AG08396 (cell line): ENCODE data around the gene ACAA1.
"Not testable (repeated sequence)": the region's sequence is repeated elsewhere in the genome, so short reads cannot be mapped to it uniquely, and the experiment has no call there.

ENCODE experiments used
- DNase-seq: peaks from one replicate; pipeline ENCODE4 v3.0.0; 2012; ENCODE audit warnings: low spot score, mixed read lengths

ACAA1 gene

DNA sequence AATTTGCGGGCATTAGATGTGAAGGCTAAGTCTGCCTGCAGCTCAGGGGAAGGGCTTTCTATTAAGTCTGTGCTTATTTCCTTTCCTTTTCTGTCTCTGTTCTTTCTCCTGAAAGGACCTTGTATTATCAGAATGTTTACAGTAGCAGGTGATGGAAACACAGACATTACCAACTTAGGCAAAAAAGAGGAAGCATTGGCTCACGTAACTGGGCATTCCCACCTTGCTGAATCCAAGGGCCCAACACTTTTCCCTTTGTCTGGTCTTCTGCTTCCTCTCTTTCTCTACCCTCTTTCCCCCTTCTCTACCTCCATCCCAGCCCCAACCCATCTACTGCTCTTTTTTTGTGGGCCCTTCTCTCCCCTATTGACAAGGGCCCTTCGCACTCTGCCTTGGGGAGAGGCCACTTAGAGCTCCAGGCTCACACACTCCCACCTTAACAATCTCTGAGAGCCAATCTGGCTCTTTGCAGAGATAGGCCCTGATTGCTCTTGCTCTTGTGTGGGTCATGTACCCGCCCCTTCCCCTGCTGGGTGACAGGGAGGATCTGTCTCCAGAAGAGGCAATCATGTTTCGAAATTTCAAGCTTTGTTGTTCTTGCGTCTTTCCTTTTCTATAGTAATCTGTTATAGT, 35.0 kb downstream of the ACAA1 start:
- DNase-seq, result no peak

DNA sequence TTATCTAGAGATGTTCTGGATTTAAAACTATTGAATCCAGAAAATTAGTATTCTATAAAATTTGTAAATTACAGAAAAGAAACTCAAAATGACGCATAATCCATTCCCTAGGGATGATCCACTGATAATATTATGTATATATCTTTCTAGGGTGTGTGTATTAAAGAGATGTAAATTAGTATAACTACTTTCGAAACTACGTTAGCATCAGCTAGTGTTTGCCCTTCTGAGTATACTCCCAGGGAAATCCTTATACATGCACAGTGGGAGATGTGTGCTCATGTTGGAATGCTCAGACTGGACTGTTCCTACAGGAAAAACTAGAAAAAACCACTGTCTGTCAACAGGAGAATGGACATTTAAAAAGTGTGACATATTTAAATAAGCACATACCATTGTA, 36.4 kb downstream of the ACAA1 start:
- no peak for DNase-seq

DNA sequence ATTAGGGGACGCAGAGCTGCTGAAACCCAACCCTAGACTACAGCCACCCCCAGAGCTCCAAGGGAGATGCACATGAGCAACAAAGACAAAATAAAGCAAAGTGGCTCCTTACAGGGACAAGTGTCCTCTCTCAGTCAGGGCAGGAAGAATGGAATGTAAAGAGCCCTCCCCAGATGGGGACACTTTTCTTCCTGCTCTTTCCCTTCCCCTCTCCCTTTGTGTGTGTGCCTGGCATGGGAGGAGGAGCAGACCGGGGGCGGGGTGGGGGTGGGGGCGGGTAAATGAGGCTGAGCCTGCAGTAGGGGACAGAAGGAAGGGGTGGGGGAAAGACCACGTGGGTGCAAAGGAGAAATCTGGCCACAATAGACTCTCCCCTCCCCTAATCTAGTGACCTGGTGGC, 37.4 kb downstream of the ACAA1 start:
- DNase-seq, result no peak

DNA sequence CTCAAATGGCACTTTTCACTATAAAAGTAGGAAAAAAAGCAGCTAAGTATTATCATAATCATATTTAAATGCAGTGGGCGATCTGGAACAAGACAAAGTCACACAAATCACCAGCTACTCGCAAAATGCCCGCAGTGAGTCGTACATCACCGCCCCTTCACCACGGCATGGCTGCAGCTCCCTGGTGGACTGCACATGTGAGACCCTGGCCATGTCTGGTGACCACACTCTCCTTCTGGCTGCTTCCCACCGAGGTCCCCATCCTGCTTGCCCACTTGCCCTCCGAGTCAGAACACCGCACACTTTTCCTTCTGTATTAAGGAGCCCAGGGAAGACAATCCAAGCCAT, 38.6 kb downstream of the ACAA1 start:
- no peak for DNase-seq

DNA sequence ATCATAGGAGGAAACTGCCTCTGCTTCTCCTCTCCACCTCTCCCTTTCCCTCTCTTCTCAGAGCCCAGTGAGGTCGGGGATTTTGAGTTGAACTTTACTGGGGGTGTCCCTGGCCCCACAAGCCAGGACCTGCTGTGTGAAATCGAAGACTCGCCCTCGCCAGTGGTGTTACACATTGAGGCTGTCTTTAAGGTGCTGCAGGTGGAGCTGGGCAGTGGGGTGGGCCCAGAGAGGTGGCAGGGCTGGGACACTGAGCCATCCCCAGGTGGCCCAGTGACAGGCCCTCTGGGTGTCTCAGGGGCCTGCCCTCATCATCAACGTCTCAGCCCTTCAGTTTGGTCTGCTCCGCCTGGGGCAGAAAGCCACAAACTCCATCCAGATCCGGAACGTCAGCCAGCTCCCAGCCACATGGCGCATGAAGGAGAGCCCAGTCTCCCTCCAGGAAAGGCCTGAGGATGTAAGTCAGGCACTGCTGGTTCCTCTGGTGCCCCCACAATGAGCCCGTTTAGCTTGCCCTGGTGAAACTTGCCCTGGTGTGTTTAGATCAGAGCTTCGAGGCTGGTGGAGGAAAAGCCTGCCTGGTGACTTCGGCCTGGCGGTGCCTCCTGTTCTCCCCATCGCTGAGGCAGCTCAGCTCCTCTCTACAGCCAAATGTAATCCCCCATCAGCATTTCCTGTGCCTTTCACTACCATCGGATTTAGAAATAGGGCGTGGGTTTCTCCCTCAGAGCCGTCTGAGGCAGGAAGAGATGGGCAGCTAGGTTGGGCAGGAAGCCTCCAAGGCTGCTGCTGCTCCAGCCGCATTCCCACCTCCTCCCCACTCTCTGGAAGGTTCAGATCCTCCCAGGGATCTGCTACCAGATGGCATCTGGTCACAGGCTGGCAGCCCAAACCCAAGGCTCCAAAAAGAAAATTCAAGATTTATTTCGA, 39.2 kb downstream of the ACAA1 start:
- no peak for DNase-seq

DNA sequence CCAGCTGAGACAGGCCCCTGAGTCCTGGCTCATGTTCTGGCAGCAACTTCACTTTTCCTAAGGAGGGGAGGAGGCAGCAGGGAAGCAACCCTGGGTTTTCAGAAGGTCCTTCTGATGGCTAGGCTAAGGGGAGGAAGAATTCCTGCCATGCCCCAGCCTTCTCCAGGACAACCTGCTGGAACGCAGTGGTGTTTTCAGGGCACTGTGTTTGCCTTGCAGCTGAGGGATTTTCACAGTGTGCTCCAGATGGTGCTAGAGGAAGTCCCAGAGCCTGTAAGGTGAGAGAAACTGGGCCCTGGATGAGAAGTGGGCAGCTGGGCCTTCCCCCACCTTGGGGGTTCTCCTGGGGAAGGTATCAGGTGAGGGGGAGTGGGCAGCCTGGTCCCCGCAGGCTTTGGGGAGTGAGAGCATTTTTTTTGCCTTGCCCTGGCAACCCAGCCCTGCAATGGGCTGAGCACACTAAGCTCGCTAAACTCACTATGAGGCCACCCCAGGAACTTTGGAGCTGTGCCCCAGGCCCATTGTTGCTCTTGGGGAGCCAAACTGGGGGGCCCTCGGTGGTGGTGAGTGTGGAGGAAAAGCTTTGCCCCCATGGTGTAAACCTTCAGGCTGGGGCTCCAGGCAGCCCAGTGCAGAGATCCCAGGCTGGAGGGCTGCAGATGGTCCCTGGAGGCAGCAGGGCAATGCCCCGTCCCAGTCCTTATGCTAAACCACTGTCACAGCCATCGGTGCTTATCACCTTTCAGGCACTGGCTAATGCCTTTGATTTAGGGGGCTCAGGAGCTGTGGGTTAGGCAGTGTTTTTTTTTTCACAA, 41.1 kb downstream of the ACAA1 start:
- no peak for DNase-seq

DNA sequence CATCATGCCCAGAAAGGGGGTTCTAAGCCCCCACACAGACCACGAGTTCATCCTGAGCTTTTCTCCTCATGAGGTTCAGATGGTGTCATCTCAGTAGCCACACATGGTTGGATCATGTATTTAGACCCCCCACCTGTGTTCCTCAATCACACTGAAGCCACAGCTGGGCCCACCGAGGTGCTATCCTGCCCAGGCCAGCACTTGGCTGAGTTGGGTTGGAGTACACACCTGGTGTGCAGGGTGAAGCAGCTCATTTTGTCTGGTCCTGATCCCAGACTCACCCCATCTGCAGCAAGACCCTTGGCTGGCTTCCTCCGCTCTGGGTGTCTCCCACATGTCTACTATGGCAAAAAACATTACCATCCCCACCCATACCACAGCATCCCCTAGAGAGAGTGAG, 41.9 kb downstream of the ACAA1 start:
- no peak for DNase-seq

DNA sequence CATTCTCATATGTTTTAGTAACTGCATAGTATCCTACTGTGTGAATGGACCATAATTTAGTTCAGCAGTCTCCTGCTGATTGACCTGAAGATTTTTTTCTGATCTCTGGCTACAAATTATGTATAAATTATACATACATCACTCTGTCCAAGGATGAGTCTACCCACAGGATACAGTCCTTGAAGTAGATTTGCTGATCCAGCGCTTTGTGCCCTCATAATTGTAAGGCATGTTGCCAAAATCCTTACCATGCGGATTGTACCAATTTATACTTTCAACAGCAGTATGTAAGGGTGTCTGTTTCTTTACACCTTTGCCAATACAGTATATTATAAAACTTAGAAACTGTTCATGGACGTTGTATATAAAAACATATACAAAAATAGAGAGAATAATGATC, 46.5 kb downstream of the ACAA1 start:
- no peak for DNase-seq

DNA sequence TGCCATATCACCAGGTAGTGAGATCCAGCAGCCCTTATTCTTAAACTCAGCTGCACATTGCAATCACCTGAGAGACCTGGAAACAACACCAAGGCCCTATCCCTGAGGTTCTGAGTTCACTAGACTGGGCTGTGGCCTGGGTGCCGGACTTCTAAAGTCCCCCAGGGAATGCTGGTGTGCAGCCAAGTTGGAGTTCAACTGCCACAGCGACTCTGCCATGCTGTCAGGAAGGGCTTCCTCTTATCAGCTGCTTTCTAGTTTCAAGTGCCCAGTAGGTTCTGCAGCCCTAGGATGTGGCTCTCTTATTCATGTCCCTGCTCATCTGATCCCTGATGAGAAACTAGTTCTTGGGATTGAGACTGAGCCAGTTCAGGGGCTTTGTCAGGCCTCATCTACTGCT, 47.8 kb downstream of the ACAA1 start:
- DNase-seq, result no peak

DNA sequence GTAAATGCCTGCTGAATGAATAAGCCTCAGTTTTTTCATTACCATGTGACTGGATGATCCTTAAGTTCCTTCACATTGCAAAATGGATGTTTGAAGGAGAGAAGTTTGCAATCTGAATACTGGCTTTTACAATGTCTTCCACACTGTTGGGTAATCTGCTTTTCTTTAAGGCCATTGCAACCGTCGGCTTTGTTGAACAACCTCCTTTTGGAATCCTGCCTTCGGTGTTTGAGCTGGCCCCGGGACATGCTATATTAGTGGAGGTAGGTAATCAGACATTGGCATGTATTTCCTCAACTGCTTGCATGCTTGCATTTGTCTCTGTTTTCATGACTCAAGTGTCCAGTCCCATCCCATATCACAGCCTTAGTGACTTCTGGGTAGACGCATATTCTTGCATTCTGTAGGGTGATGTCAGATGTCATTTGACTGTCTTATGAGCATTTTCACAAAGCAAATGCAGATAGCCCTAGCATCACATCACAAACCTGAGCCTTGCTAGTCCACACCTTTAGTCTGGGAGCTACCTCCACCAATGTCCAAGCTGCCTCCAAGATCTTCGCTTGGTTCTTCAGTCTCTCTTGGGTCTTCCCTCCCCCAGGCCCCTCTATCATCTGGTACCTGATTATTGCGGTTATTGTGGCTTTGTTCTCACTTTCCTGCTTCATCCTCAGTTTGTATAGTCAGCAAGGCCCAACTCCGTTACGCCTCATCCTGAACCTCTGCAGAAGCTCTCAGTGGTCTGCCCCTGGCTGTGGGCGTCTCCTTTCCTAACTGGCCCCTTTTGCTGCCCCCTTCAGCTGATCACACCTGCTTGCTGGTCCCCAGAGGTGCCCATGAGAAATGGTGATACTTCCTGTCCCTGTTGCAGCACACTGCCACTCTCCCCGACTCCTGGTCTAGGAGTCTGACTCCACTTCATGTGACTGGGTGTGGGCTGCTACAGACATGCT, 48.5 kb downstream of the ACAA1 start:
- no peak for DNase-seq

DNA sequence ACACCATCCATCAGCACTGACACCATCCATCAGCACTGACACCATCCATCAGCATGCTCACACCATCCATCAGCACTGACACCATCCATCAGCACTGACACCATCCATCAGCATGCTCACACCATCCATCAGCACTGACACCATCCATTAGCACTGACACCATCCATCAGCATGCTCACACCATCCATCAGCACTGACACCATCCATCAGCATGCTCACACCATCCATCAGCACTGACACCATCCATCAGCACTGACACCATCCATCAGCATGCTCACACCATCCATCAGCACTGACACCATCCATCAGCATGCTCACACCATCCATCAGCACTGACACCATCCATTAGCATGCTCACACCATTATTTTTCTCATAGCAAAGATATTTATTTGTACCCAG, 49.6 kb downstream of the ACAA1 start:
- DNase-seq, result not testable (repeated sequence)

DNA sequence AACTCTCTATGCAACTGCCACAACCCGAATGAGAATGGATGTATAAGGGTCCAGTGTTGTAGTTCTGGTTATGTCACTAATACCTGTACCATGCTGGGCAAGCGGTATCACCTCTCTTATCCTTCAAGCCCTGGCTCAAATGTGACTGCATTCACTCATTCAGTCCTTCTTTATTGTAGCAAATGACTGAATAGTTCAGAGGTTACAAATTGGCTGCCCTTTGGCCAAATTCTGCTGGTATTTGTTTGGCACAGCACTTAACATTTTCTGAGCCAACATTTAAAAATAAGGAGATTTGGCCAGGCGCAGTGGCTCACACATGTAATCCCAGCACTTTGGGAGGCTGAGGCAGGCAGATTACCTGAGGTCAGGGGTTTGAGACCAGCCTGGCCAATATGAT, 50.4 kb downstream of the ACAA1 start:
- no peak for DNase-seq

DNA sequence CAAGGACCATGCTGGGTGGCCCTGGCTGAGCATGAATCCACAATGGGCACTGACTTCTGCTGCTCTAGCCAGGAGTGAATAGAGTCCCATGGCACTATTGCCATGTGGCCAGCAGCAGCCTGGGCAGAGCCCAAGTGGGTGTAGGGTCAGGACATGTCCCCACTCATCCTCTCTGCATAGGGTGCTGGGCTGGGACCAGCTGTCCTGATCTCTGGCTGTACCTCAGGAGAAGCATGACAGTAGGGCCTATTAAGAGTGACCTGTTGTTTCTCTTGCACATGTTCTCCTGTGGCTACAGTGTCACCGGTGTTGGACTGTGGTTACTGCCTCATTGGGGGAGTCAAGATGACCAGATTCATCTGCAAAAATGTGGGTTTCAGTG, 51.0 kb downstream of the ACAA1 start:
- no peak for DNase-seq

DNA sequence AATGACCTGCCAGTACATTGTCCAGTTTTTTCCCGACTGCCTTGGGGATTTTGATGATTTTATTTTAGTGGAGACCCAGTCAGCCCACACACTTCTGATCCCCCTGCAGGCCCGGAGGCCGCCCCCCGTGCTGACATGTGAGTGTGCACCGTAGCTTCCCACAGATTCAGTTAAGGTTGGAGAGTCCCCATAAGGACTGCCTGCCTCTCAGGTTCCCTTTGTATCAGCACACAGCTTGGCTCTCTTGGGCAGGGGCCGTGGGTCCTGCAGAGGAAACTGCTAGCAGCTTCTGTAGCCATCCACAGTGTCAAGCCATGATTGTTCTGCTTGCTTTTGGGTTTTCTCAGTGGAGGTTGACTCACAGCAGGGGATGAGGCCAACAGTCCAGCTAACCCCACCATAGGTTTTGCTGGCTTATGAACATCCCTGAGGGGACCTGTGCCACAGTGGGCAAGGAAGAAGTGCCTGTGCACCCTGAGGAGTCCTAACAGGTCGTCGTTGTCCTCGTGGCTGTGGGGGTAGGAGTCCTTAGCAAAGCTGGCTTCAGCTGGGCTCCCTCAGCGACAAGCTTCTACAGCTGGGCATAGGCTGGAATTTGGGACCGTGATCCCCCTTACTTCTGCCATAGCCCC, 51.5 kb downstream of the ACAA1 start:
- DNase-seq, result no peak

DNA sequence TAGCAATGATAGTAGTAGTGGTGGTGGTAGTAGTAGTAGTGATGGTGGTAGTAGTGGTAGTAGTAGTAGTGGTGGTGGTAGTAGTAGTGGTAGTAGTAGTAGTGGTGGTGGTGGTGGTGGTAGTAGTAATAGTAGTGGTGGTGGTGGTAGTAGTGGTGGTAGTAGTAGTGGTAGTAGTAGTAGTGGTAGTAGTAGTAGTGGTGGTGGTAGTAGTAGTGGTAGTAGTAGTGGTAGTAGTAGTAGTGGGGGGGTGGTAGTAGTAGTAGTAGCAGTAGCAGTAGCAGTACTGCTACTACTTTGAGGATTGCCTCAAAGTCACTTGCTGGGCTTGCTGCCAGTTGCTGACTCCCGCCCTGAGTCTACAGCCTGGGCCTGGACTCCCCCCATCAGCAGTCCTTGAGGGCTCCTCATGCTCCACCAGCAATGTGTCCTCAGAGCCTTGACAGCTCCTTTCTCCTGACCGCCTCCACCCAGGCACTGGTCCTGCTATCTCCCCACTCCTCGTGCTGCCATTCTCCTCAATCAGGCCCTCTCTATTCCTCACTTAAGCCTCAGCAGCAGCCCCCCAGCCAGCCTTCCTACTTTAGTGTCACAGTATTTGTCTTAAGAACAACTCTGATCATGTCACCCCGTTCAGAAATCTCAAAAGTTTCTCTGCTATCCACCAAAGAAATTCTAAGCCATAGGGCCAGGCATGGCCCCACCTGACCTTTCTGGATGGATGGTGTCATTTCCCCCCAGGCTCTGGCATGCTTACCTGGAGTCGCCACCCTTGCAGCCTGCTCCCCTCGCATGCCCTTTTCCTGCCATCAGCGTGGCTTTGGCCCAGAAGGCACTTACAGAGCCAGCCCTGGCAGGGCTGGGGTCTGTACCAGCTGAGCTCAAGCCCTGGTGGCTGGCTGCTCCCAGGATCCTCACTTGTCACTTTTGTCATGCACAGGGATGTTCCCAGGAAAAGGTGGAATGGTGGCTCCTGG, 52.3 kb downstream of the ACAA1 start:
- peak; percentile 67 for DNase-seq

DNA sequence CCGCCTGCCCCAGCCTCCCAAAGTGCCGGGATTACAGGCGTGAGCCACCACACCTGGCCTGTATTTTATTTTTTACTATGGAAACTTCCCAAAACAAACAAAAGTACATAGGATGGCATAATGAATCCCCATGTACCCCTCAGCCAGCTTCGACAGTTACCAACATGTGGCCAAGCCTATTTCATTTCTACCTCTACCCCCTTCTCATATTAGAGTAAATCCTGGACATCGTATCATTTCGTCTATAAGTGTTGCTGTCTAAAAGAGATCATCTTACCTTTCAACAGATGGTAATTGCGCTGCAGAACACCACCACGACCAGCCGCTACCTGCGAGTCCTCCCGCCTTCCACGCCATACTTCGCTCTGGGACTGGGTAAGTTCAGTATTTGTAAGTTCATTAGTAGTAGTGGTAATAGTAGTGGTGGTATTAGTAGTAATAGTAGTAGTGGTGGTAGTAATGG, 53.0 kb downstream of the ACAA1 start:
- DNase-seq, result no peak

DNA sequence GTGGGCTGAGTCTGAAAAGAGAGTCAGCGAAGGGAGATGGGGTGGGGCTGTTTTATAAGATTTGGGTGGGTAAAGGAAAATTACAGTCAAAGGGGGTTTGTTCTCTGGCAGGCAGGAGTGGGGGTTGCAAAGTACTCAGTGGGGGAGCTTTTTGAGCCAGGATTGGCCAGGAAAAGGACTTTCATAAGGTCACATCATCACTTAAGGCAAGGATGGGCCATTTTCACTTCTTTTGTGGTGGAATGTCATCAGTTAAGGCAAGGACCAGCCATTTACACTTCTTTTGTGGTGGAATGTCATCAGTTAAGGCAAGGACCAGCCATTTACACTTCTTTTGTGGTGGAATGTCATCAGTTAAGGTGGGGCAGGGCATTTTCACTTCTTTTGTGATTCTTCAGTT, 53.7 kb downstream of the ACAA1 start:
- not testable (repeated sequence) for DNase-seq

DNA sequence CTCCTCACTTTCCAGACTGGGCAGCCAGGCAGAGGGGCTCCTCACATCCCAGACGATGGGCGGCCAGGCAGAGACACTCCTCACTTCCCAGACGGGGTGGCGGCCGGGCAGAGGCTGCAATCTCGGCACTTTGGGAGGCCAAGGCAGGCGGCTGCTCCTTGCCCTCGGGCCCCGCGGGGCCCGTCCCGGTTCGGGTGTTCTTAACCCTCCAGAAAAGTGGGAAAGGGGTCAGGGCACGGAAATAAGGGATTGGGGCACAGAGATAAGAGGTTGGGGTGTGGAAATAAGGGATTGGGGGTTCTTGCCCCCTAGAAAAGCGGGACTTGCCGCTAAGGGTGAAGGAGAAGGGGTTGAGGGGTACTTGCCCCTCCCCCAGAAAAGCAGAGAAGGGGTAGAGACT, 54.6 kb downstream of the ACAA1 start:
- not testable (repeated sequence) for DNase-seq

DNA sequence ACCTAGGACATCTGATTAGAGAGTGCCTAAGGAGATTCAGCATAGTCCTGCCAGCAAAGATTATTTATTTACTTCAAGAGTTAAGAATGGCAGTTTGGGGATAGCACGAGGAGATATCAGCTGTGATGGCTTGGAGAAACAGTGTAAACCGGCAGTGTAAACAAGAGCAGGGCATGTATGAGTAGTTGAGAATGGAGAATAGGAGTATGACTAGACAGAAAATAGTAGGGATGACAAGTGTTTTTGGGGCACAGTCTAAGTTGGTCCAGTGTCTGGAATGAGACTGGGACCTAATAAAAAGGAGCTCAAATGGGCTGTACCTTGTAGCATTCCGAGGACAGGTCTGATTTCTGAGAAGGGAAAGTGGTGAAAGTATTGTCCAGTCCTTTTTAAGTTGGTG, 59.9 kb downstream of the ACAA1 start:
- not testable (repeated sequence) for DNase-seq
